OCI-M1 (cell line): ENCODE measurements around the gene TAP2.
"Not testable (repeated sequence)": the region's sequence is repeated elsewhere in the genome, so short reads cannot be mapped to it uniquely, and the experiment has no call there.

Experiments used
- DNase-seq: peaks from one replicate; lab custom pipeline; 2025; lab: John Stamatoyannopoulos, UW

The TAP2 gene

GRCh38 chr6:32838114-32838958 is at the start of gene TAP2:
TSS of gene TAP2 (minus strand) at chr6:32838739. CDS start at chr6:32838233, 506 bp downstream.
- peak; percentile 98 for DNase-seq

DNA sequence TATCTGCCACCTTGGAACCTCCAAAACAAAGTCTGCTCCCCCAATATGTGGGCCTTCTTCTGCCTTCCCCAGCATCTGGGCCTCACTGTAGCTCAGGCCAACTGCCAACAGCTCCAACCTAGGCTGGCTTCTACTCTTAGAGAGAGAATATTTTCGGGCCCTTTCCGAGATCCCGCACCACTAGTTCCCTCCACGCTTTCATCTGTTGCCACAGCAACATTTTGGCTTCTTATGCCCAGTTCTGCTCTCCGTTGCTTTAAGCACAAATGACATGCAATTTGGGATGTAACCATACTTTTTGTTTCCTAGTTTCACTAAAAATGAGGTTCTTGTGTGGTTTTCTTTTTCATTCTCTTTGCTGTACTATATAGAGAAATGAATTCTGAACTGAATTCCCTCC is 49.1 kb upstream of the TAP2 start:
- DNase-seq = no peak

- DNase-seq = no peak
Observed at GRCh38 chr6:32886681-32887383, 48.3 kb upstream of the TAP2 start.

- DNase-seq = peak; percentile 91
Observed at GRCh38 chr6:32885698-32886286, 47.3 kb upstream of the TAP2 start.

GRCh38 chr6:32883789-32884188 is 45.2 kb upstream of the TAP2 start:
- DNase-seq = peak; percentile 23

DNA sequence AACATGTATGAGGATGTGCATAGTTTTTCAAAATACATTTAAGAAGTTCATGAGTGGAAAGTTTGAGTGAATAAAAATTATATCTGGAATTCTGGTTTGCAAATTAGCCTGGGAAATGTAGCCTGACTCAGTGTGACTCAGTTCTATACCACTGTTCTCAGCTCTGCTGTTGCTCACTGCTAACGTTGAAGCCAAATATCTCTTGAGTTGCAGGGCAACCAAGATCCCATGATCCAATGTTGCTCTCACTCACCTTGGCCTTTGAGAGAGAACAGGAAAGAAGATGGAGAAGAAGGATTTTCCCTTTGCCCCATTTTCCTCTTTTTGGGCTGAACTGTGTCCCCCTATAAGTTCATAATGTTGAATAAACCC is 44.3 kb upstream of the TAP2 start:
- no peak for DNase-seq

GRCh38 chr6:32880962-32881361 is 42.4 kb upstream of the TAP2 start:
- DNase-seq = not testable (repeated sequence)

DNA sequence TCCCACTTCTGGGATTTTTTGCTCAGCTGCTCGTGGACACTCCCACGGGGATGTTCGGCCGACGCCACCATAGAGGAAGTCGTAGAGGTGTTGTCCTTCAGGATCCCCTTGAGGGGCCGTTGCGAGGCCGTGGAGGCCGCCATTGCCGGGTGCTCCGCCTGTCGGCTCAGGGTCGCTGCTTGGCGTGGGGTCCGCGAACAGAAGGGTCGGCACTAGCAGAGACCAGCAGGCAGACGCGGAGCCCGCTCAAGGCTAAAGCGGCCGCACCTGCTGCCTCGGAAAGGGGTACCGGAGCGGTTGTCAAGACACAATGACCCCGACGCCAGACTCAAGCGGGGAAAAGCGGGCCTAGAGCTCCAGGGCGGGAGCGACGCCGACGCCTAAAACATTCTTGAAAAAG is 41.2 kb upstream of the TAP2 start:
- no peak for DNase-seq

- DNase-seq = no peak
Observed at GRCh38 chr6:32876603-32877002, 38.1 kb upstream of the TAP2 start.

- DNase-seq = not testable (repeated sequence)
Observed at GRCh38 chr6:32873947-32874346, 35.4 kb upstream of the TAP2 start.

DNA sequence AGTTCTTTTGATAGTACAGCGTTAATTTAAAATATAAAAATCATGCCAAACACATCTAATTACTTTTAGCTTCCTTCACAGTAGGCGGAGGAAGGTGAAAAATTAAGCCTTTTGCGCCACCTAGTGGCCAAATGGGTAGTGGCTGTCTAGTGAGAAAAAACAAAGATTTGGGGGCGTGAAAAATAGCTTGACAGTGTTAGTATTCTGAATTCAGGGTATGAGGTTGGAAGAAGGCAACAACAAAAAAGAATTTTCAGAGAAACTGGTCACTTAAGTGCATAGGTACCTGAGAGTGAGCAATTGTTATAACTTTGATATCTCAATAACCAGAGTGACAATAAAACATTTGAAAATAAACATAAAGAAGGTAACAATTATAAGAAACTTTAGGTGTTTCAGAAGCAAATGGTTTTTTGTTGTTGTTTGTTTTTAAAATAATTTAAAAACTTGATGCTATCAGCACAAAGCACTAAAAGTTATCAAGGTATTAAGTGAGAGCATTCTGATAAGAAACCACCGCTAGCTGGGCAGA is 29.8 kb upstream of the TAP2 start:
- peak; percentile 95 for DNase-seq

DNA sequence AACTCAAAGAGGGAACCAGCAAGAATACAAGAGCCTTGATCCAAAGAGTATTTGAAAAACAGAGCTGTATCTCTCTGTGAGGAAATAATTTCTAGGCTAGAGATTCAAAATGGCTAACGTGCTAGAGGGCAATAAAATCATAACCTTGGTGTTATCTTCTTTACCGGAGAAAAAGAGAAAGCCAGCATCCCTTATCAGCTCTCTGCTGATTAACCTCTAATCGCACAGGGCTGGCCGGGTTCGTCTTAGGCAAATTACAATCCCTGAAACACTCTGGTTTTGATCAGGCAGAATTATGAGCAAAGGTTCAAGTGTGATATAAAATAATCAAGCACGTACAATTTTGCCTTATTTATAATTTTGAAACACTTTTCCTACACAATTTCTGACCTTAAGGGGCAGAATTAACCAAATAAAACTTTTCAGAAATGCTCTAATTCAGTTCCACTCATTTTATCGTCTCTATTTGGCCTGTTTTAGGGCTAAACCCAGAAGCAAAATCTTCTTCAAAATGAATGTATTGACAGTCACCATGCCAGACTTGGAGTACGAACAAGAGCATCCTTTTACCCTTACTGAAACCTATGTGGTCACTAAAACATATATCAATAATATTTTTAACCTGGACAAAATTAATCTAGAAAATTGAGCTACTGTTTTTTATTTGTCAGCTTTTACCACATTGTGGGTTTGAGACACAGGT is 29.2 kb upstream of the TAP2 start:
- DNase-seq = peak; percentile 85

DNA sequence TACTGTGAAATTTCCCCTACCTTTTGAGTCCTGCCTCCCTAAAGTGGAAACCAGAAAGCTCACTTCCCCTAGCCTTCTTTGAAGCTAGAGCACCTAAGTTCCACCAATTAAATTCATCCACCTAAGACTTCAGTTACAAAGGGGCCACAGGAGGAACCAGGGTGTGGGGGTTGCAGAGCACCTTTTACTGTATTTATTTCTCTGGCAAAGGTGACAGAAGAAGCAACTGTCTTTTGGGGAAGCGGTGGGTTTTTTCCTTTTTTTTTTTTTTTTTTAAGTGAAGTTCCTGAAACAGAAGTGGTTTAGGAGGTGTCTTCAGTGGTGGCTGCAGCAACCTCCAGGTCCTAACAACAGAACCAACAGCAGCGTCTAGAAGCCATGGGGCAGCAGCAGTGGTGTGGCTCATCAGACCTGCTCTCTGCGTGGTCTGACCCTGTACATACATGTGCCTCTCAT is 28.5 kb upstream of the TAP2 start:
- peak; percentile 85 for DNase-seq

GRCh38 chr6:32865724-32866443 is 27.3 kb upstream of the TAP2 start:
- peak; percentile 53 for DNase-seq

DNA sequence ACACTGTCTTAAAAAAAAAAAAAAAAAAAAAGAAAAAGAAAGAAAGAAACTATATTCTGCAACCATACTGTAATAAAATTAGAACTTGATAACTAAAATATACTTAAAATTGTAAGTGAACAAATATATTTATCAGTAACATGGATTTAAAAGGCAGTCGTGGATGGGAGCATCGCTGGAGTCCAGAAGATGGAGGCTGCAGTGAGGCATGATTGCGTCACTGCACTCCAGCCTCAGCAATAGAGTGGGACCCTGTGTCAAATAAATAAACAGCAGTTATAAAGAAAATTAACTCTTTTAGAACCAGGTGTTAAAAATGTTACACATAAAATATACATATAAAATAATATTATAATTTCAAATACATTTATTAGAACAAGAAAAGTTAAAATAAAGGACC is 24.2 kb upstream of the TAP2 start:
- no peak for DNase-seq

GRCh38 chr6:32860674-32861073 is 22.1 kb upstream of the TAP2 start:
- no peak for DNase-seq

- DNase-seq = no peak
Observed at GRCh38 chr6:32858194-32858593, 19.7 kb upstream of the TAP2 start.

DNA sequence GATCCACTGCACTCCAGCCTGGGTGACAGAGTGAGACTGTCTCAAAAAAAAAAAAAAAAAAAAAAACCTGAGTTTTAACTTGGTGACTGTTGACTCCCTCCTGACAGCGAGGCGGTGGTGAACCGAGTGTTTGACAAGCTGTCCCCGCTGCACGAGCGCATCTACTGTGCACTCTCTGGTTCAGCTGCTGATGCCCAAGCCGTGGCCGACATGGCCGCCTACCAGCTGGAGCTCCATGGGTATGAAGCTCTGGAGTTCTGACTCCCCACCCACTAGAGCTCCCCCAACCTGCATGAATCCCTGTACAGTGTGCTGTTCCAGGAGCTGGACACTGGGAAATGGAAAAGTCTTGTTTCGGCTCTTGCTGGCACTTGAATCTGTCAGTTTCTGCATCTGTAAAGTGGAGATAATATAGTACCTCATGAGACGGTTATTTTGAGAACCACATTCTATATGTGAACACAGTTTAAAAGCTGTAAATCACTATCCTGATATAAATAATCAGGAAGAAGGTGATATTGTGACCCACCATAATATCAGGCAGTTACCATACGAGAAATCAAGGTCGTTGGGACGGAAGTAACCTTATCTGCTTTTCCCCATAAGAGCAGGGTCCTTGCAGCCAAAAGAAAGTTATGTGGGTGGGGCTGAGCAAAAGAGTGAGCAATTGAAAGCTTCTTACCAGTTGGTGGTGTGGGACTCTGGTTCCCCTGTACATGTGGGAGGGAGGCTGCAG is 18.8 kb upstream of the TAP2 start:
- no peak for DNase-seq

GRCh38 chr6:32855467-32856174 is 17.1 kb upstream of the TAP2 start:
- DNase-seq = no peak
